ENCODE data around the gene DERA. TPM values are rescaled to one million over a fixed set of nuclear protein-coding genes. Genes with fewer than 3 reads are reported as not detected.

Gene DERA
- total and polyA plus RNA-seq, 9 of the 15 experiments (the other 6 are each of a cell fraction or from before 2014, with no cell fraction given) = 5.5 to 15.5 (median 7.8) TPM

DNA sequence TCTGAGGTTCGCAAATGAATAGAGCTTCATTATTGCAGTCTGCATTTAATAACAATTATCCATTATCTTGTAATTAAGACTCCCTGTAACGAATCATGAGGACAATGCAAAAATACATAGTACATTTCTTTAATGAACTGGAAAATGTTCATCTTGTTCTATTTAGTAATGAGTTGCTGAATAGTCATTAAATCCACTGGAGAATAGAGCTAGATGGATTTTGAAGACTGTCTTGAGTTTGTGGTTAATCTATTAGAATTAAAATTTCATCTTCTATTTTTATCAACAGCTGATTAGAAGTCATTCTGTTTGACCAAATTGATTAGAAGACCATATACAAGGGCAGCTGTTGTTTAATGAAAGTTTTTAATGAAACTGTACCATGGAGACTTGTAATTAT, 107.2 kb downstream of the DERA start:
- Histone ChIP-seq H3K9ac (ENCODE audit: insufficient read depth in 1 of 2, low read depth in 2 of 2, low read length in 2 of 2) (no peak overlapping the region), H3K9me1 (ENCODE audit: control insufficient read depth, insufficient read depth, low read length) (no peaks in the 10 kb centered on the region), H4K20me1 (replicated peaks; ENCODE audit: control insufficient read depth, insufficient read depth, low read length) (no peaks in the 10 kb centered on the region), H3K4me2 (ENCODE audit: insufficient read depth, low read length) (no peak overlapping the region), H3K36me3 (ENCODE audit: control insufficient read depth, insufficient read depth, low read length) (no peaks in the 10 kb centered on the region), H3K27ac (ENCODE audit: extremely low read depth, low read depth, low read length) (no peak overlapping the region), H3K27me3 (ENCODE audit: control insufficient read depth in 2 of 2, insufficient read depth in 2 of 2, low read length in 2 of 2) (no peaks in the 10 kb centered on the region), H3K4me1 (replicated peaks in 1 of 2; ENCODE audit: control insufficient read depth in 2 of 2, insufficient read depth in 2 of 2, low read length in 2 of 2) (no peaks in the 10 kb centered on the region), H3K9me3 (replicated peaks; ENCODE audit: control insufficient read depth, insufficient read depth, low read depth, low read length) (no peaks in the 10 kb centered on the region; the same call in 1 of the 2 replicates), H3K4me3 (no peak overlapping the region), H3K79me2 (ENCODE audit: control insufficient read depth, insufficient read depth, low read length) (no peaks in the 10 kb centered on the region), H2AFZ (ENCODE audit: low read depth, low read length) (no peak overlapping the region)
- CTCF ChIA-PET (ENCODE audit: low intra/inter-chr PET ratio) = no interaction called here
- ATAC-seq (no peak), FAIRE-seq (no peak), DNase-seq (ENCODE audit: extremely low read depth in 1 of 4, low spot score in 3 of 4) (no peak)
- TF ChIP-seq NR0B1 (IDR thresholded peaks at IDR 0.05; ENCODE audit: partially characterized antibody) (no peak), NR3C1 (CRISPR knock-in tag; IDR thresholded peaks at IDR 0.05) (no peak), HMG20A (CRISPR knock-in tag; conservative IDR thresholded peaks at IDR 0.05) (no peak), POLR2AphosphoS2 (IDR thresholded peaks at IDR 0.05; ENCODE audit: low read length) (no peak), HMGN3 (IDR thresholded peaks at IDR 0.05; ENCODE audit: borderline replicate concordance, extremely low read depth, insufficient read length, low read depth, low read length) (no peak)
- TF ChIP-seq, protein P1, sequence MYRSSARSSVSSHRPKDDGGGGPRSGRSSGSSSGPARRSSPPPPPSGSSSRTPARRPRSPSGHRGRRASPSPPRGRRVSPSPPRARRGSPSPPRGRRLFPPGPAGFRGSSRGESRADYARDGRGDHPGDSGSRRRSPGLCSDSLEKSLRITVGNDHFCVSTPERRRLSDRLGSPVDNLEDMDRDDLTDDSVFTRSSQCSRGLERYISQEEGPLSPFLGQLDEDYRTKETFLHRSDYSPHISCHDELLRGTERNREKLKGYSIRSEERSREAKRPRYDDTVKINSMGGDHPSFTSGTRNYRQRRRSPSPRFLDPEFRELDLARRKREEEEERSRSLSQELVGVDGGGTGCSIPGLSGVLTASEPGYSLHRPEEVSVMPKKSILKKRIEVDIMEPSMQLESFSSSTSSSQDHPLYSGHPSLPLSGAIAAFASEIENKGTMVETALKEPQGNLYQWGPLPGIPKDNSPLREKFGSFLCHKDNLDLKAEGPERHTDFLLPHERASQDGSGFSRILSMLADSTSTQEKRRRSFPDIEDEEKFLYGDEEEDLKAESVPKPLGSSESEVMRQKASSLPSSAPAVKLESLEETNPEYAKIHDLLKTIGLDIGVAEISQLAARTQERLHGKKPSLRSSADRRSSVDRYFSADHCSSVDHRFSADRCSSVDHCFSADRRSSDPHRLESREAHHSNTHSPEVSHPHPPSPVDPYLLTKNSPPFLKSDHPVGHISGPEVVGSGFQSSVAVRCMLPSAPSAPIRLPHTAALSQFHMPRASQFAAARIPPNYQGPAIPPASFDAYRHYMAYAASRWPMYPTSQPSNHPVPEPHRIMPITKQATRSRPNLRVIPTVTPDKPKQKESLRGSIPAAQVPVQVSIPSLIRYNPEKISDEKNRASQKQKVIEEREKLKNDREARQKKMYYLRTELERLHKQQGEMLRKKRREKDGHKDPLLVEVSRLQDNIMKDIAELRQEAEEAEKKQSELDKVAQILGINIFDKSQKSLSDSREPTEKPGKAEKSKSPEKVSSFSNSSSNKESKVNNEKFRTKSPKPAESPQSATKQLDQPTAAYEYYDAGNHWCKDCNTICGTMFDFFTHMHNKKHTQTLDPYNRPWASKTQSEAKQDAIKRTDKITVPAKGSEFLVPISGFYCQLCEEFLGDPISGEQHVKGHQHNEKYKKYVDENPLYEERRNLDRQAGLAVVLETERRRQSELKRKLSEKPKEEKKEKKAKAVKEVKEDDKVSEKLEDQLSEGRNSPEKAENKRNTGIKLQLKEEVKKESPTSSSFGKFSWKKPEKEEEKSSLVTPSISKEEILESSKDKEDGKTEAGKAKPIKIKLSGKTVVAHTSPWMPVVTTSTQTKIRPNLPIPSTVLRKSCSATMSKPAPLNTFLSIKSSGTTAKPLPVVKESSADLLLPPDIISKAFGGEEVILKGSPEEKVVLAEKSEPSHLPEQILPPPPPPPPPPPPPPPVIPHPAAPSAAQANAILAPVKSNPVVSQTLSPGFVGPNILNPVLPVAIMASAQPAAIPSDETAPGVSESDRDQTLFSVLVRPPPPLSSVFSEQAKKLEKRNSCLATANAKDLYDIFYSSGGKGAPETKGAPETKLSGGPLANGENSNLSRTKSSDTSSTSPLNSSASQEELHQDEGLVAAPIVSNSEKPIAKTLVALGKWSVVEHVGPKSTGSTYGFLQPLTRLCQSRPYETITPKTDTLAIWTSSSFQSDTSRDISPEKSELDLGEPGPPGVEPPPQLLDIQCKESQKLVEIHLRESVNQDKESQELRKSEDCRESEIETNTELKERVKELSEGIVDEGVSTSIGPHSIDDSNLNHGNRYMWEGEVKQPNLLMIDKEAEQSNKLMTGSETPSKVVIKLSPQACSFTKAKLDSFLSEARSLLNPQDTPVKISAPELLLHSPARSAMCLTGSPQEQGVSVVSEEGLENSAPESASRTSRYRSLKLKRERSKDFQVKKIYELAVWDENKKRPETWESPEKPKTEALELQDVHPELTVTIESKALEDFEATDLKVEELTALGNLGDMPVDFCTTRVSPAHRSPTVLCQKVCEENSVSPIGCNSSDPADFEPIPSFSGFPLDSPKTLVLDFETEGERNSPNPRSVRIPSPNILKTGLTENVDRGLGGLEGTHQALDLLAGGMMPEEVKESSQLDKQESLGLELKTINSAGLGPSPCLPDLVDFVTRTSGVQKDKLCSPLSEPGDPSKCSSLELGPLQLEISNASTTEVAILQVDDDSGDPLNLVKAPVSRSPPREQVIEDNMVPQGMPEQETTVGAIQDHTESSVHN (IDR thresholded peaks at IDR 0.05; ENCODE audit: borderline replicate concordance in 1 of 2, low read depth in 1 of 2) = no peak
- BruUV-seq (replicated peaks) = no TSS peak
- in situ Hi-C loops (cut with MboI) (no loop called here), intact Hi-C loops (cut with micrococcal nuclease) (no loop called here)
- 5% methylated on average over 2 of the region's 2 CpGs for WGBS (ENCODE audit: insufficient coverage, low coverage, missing lambda C conversion rate)
- POLR2A ChIA-PET = interaction anchor here (0.8 to 1.4 kb wide), 2 partner anchors 11 to 31 kb away, joined by 3 read pairs; no protein-coding TSS in a partner anchor

All from K562 (cell line).